SKM-1 (cell line): Measurements from ENCODE around the gene STX16.
"Not testable (repeated sequence)": the region's sequence is repeated elsewhere in the genome, so short reads cannot be mapped to it uniquely, and the experiment has no call there.

ENCODE experiments used
- DNase-seq: peaks from one replicate; lab custom pipeline; 2025; ENCODE audit not compliant: unreplicated experiment; lab: John Stamatoyannopoulos, UW

Gene STX16

GRCh38 chr20:58636396-58636982 lies 14.6 kb upstream of the STX16 start:
- no peak for DNase-seq

GRCh38 chr20:58636983-58637421 lies 14.1 kb upstream of the STX16 start:
- no peak for DNase-seq

GRCh38 chr20:58637466-58638213 lies 13.4 kb upstream of the STX16 start:
- DNase-seq: no peak

GRCh38 chr20:58638467-58639181 lies 12.5 kb upstream of the STX16 start:
- DNase-seq: no peak

GRCh38 chr20:58639182-58640146 lies 11.6 kb upstream of the STX16 start:
- no peak for DNase-seq

- no peak for DNase-seq
These were observed 10.6 kb upstream of the STX16 start for GRCh38 chr20:58640446-58640845.

GRCh38 chr20:58642441-58642840 lies 8.6 kb upstream of the STX16 start:
- DNase-seq: no peak

GRCh38 chr20:58642896-58643295 lies 8.2 kb upstream of the STX16 start:
- DNase-seq: not testable (repeated sequence)

GRCh38 chr20:58645412-58645968 lies 5.6 kb upstream of the STX16 start:
- DNase-seq: no peak

GRCh38 chr20:58646257-58646656 lies 4.8 kb upstream of the STX16 start:
- no peak for DNase-seq

GRCh38 chr20:58646703-58647102 lies 4.4 kb upstream of the STX16 start:
- no peak for DNase-seq

- no peak for DNase-seq
These were observed 3.8 kb upstream of the STX16 start for GRCh38 chr20:58647162-58647795.

- DNase-seq: no peak
These were observed 3.1 kb upstream of the STX16 start for GRCh38 chr20:58647796-58648501.

- DNase-seq: not testable (repeated sequence)
These were observed 2.6 kb upstream of the STX16 start for GRCh38 chr20:58648502-58648825.

- no peak for DNase-seq
These were observed 1.5 kb upstream of the STX16 start for GRCh38 chr20:58649288-58650180.

GRCh38 chr20:58650181-58650775 lies 805 bp upstream of the STX16 start:
- no peak for DNase-seq

- no peak for DNase-seq
These were observed 469 bp downstream of the STX16 start for GRCh38 chr20:58651559-58651945.

GRCh38 chr20:58651946-58652605 lies 993 bp downstream of the STX16 start:
- peak; percentile 31 for DNase-seq
